CD4-positive, alpha-beta T cell treated with Interleukin-17A for 1 hour (primary cell): ENCODE data around the gene CLSTN2.

ENCODE experiments used
- DNase-seq: peaks from one replicate; pipeline ENCODE4 v3.0.0-alpha.2; 2020

Gene CLSTN2

DNA sequence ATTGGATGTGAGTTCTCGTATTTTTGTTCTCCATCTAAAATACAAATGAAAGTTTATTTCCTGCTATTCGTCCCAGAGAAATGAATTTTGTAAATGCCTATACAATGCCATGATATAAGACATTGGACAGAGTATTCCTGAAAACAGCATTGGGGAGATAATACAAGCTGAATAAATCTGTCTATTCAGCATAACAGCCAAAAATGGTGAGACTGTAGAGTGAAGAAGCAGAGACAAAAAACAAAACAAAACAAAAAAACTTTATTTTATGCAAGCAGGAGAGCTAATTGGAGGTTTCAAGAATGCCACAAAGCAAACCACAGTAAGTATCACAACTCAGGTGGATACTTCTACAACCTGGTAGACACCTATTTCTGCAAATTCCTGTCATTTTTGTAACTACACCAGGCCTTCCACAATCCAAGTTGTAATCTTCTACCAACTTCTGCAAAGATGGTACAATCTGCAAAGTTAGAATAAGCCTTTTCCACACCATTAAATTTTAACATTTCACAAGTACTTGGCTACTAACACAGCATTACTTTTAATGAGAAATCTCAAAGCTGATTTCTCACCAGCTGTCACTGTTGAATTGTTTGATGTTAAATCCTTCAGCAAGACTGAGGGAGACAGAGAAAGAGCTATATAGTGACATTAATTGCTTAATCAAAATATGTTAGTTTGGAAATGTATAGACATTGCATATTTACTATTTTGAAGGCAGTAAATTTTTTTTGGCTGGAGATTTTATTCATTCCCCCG lies 163.1 kb downstream of the CLSTN2 start:
- DNase-seq, result no peak

DNA sequence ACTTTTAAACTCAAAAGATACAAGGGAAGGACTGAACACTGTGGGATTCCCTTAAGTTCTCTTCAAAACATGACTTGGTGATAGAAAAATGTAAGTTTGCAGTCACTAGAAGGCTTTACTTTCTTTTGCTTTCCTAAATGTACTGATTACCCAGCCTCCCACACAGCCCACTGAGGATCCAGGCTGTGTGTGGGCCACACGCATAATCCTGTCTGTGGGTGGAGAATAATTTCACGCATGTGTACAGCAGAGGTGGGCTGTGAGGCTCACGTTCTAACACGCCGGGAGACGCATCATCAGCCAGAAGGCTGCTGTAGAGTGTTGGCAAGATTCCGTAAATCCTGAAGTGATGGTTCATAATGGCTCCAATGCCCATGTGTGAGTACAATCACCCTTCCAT lies 165.5 kb downstream of the CLSTN2 start:
- no peak for DNase-seq

DNA sequence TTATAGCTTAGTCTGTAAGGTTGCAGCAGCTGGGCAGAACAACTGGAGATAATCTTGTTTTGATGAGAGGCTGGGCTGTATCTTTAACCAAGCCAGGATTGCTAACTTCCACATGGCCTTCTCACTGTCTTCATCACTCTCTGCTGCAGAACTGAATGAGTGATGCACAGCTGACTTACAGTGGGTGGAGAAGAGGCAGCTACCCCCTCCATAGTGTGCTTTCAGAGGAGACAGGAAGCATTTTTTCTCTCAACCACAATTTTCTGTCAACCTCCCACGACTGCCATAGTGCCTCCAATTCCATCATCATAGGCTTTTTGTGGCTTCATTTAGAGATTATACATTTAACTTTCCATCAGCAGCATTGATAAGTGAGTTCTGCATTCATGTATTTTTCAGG lies 168.2 kb downstream of the CLSTN2 start:
- DNase-seq, result no peak

- no peak for DNase-seq
These were observed 169.1 kb downstream of the CLSTN2 start for GRCh38 chr3:140103986-140104645.

- DNase-seq, result no peak
These were observed 179.2 kb downstream of the CLSTN2 start for GRCh38 chr3:140113996-140114788.

GRCh38 chr3:140114789-140115080 lies 179.8 kb downstream of the CLSTN2 start:
- no peak for DNase-seq

DNA sequence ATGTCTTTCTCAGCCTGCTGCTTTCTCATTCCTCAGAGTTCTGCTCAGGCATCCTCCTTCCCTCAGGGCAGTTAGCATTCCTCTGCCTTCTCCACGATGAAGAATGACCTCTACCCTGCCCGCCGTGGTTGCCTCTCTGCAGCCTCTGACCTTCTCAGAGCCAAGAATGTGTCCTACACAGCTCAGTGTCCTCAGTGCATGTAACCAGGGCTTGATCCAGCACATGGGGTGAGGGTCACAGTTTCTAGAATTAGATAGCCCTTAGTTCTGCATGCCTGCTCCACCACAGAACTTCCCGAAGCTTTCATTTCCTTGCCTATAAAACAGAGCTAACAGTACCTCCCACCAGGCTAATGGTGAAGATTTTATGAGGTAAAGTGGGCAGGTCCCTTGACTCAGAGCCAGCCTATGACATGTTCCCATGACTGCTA lies 182.1 kb downstream of the CLSTN2 start:
- no peak for DNase-seq

- no peak for DNase-seq
These were observed 187.2 kb downstream of the CLSTN2 start for GRCh38 chr3:140122183-140122582.

GRCh38 chr3:140128217-140128616 lies 193.2 kb downstream of the CLSTN2 start:
- DNase-seq, result no peak

- no peak for DNase-seq
These were observed 193.6 kb downstream of the CLSTN2 start for GRCh38 chr3:140128631-140129030.

- DNase-seq, result no peak
These were observed 194.8 kb downstream of the CLSTN2 start for GRCh38 chr3:140129768-140130284.

- DNase-seq, result no peak
These were observed 196.9 kb downstream of the CLSTN2 start for GRCh38 chr3:140131895-140132294.

GRCh38 chr3:140134231-140134965 lies 199.4 kb downstream of the CLSTN2 start:
- DNase-seq, result no peak

GRCh38 chr3:140135461-140135860 lies 200.5 kb downstream of the CLSTN2 start:
- no peak for DNase-seq

DNA sequence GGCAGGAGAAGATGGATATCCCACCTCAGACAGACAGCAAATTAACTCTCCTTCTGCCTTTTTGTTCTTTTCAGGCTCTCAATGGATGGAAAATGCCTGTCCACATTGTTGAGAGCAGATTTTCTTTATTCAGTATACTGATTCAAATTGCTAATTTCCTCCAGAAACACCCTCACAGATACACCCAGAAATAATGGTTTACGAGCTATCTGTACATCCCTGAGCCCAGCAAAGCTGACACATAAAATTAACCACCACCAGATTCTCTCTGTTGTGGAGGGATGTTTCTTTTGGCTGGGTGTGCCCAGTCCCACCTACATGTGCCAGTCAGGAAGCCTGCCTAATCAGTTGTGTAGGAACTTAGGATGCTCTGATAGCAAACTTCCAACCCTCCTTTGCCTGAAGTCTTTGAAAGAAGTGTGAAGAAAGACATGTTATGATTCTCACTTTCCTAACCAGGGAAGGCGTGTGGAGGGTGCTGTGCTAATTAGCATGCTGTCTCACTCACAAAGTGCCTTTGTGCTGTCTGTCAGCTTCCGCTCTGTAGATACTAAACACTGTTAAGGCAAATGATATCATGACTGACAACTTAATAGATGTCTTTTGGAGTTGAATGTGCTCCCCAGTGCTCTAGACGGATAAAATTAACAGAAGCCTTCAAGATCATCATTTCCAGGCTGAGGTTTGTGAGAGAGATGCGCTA lies 208.5 kb downstream of the CLSTN2 start:
- no peak for DNase-seq

GRCh38 chr3:140145528-140145927 lies 210.5 kb downstream of the CLSTN2 start:
- no peak for DNase-seq

GRCh38 chr3:140146668-140147067 lies 211.7 kb downstream of the CLSTN2 start:
- DNase-seq, result no peak

DNA sequence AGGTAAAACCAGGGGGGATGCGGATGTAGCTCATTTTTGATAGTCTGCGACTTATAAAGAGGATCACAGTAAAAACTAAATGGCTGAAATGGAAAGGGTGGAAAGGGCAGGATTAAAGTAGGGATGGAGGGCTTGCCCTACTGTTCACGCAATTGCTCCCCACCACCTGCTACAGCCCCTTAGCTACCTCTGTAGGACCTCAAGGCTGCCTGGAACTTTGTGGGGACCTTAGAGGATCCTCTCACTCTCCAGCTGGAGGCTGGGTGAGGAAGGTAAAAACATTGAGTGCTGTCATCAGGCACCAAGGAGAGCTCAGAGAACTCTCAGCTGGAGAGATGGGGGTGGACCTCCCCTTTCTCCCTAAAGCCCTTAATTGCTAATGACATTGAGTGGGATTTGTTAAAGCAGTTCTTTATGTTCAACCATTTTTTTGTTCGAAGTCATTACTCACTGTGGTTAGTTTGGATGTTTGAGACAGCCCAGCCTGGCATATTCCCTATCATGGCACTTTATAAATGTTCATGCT lies 213.0 kb downstream of the CLSTN2 start:
- no peak for DNase-seq

DNA sequence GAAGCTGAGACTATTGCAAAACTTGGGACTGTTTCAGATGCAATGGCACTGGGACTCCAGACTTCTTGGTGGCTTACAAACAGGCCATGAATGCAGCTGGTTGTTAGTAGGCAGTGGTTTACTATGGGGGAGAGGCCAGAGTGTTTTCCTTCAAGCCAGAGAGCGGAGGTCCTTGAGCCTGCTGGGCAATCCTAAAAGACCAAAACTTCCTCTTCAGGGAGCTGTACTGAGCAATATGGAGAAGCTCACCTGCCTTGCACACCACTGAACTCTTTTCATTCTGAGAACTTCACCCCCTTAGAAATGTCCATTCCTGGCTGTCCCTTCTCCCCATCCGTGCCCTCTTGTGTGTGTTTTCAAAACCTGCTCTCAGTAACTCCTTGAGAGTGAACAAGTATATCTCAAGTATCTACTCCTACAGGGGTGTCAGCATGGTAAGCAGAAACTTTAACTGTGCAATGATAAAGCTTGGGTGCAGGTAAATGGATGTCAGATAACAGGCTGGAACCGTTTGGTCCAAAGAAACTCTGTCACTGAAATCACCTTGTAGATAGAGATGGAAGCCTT lies 213.9 kb downstream of the CLSTN2 start:
- no peak for DNase-seq

DNA sequence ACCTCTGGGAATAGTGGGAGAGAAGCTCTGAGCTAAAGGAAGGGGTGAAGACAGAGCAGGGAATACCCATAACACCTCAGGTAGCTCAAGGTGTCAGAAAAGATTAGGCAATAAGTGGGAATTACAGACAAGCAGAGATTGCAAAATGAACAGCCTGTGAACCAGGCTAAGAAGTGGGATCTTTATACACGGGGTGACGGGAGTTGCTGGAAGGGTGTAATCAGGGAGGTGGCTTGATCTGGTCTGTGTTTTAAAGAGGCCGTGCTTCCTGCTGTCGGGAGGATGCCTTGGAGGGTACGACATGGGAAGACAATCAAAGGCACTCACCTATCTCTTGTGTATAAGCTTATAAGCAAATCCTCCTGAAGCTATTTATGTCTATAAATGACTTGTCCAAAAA lies 216.3 kb downstream of the CLSTN2 start:
- no peak for DNase-seq

DNA sequence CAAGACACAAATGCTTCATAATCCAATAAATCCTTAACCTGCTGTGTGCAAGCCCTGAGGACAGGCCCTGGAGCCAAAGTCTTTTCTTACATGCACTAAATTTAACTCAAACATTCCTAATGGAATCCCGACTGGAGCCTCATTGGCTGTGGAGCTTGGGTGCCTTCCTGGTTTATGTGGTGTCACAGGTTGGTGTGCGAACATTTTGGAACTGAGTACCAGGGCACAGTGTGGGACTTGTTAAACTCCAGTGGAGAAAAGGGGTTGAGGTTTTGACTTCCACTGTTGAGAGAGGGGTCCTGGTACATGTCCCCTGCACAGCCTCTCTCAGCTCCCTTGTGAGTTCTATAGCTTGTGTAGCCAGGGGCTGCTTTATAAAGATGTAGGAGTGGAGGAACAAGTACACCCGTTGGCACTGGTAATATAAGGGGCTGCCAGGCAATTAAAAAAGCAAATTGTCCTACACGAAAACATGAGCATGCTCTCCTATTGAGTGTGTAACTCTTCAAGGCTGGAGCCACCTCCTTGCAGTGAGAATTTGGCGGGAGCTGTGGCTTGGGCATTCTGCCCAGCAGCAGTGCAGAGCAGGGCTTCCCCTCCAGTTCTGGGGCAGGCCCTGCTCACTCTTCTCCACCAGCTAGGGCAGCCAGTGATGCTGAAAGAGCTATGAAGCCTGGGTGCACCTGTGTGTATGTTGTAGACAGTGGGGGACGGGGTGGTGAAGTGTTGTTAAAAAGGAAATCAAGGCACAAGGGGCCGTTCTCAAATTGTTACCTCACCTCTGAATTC lies 218.1 kb downstream of the CLSTN2 start:
- no peak for DNase-seq
